HepG2 (cell line): ENCODE data around the gene TSPAN9. TPM values are rescaled to one million over a fixed set of nuclear protein-coding genes. Genes with fewer than 3 reads are reported as not detected.

ENCODE experiments used
- ATAC-seq: fragments of 200-7000 bp; cut with Tn5 transposase; 3 replicates; pipeline ENCODE4 v1.9.1; 2020; ENCODE audit warnings: mild to moderate bottlenecking, moderate library complexity
- BruUV-seq: library from RNA; stranded (reverse); fragments of 400-500 nt; replicated peaks from 2 replicates; lab custom pipeline; 2021; lab: Mats Ljungman, UMichigan
- CTCF ChIA-PET: fragments of 300-600 bp; formaldehyde crosslinking; extraction: SDS; loops from one replicate; lab custom pipeline; 2021; ENCODE audit warnings: low total read pairs, inconsistent platforms, low intra/inter-chr PET ratio; lab: Yijun Ruan, JAX
- POLR2A ChIA-PET: fragments of 350-600 bp; sonication (Branson Sonifier 250); formaldehyde crosslinking; loops from one replicate; lab custom pipeline; 2020; ENCODE audit warnings: antibody characterized with exemption, inconsistent platforms; lab: Yijun Ruan, JAX
- DNase-seq: peaks from one replicate; pipeline ENCODE4 v3.0.0-alpha.2; 2015; ENCODE audit warnings: low spot score
- FAIRE-seq: peaks from 3 replicates; lab custom pipeline; 2011; peaks lifted over from hg19 to GRCh38; lab: Jason Lieb, UNC
- H2AFZ ChIP-seq: one replicate; pipeline ENCODE4 v1.6.1; 2011; ENCODE audit warnings: low read length, inconsistent platforms
- H3K27ac ChIP-seq: fragments of 300-600 bp; 3 replicates; pipeline ENCODE4 v1.8.0; 2011; ENCODE audit warnings: mixed run types, mild to moderate bottlenecking, mixed read lengths, low read length, inconsistent platforms; ENCODE audit not compliant: insufficient read depth; ENCODE audit errors: extremely low read length
- H3K27me3 ChIP-seq, 2 experiments: fragments of 200-600 bp in 1 of 2; 2 replicates in 1 of 2; 3 replicates in 1 of 2; pipeline versions ENCODE4 v1.6.0 to v1.8.0; 2011; ENCODE audit warnings: low read length in 2 of 2, mild to moderate bottlenecking in 2 of 2, moderate library complexity in 2 of 2, inconsistent platforms in 1 of 2; ENCODE audit not compliant: insufficient read depth in 2 of 2, control insufficient read depth in 1 of 2
- H3K36me3 ChIP-seq, 2 experiments: fragments of 200-600 bp in 1 of 2; replicated peaks in 1 of 2; 2 replicates in 1 of 2; 3 replicates in 1 of 2; pipeline versions ENCODE4 v1.5.1 to v1.8.0; 2011; ENCODE audit warnings: low read length in 2 of 2, inconsistent platforms in 1 of 2; ENCODE audit not compliant: insufficient read depth in 2 of 2, control insufficient read depth in 1 of 2
- H3K4me1 ChIP-seq: 2 replicates; pipeline ENCODE4 v1.5.1; 2012; ENCODE audit warnings: low read length, inconsistent platforms; ENCODE audit not compliant: insufficient read depth
- H3K4me2 ChIP-seq: 2 replicates; pipeline ENCODE4 v1.6.0; 2011; ENCODE audit warnings: low read depth, low read length, inconsistent platforms
- H3K4me3 ChIP-seq, 3 experiments: fragments of 200-600 bp in 1 of 3; sonication (generic), shearing (Covaris generic) in 1 of 3; replicated peaks in 1 of 3; 2 replicates each; pipeline ENCODE4 v1.5.1; 2011 to 2016; ENCODE audit warnings: low read length in 3 of 3, inconsistent platforms in 2 of 3, low read depth in 2 of 3, mild to moderate bottlenecking in 2 of 3, control low read depth in 1 of 3, mixed read lengths in 1 of 3; ENCODE audit not compliant: insufficient read depth in 1 of 3
- H3K79me2 ChIP-seq: one replicate; pipeline ENCODE4 v1.6.1; 2011; ENCODE audit warnings: low read length, inconsistent platforms; ENCODE audit not compliant: insufficient read depth
- H3K9ac ChIP-seq: 2 replicates; pipeline ENCODE4 v1.6.0; 2011; ENCODE audit warnings: mild to moderate bottlenecking, low read depth, low read length, inconsistent platforms; ENCODE audit not compliant: insufficient read depth
- H3K9me3 ChIP-seq: 2 replicates; pipeline ENCODE4 v1.5.1; 2012; ENCODE audit warnings: mild to moderate bottlenecking, low read length
- H4K20me1 ChIP-seq: 2 replicates; pipeline ENCODE4 v1.6.0; 2011; ENCODE audit warnings: inconsistent platforms, mild to moderate bottlenecking, low read length, moderate library complexity; ENCODE audit not compliant: insufficient read depth
- GABPA ChIP-seq, 2 experiments: IDR thresholded peaks; 2 replicates each; pipeline ENCODE4 v1.6.1; 2011 to 2016; ENCODE audit warnings: low read depth in 2 of 2, low read length in 1 of 2, missing biosample characterization in 1 of 2, missing genetic modification characterization in 1 of 2
- NRL ChIP-seq: sonication (generic); formaldehyde crosslinking; IDR thresholded peaks from 2 replicates; pipeline ENCODE4 v1.5.0; 2020; ENCODE audit warnings: missing genetic modification reagents, mild to moderate bottlenecking, moderate library complexity, borderline replicate concordance
- THAP11 ChIP-seq: IDR thresholded peaks from 2 replicates; pipeline ENCODE4 v1.6.1; 2016; ENCODE audit warnings: missing biosample characterization, missing genetic modification reagents
- TRIM22 ChIP-seq: fragments of 450-650 bp; IDR thresholded peaks from 2 replicates; pipeline ENCODE4 v1.6.1; 2017
- ZSCAN20 ChIP-seq: sonication (generic); formaldehyde crosslinking; IDR thresholded peaks from 2 replicates; pipeline ENCODE4 v1.4.0; 2020; ENCODE audit warnings: missing genetic modification reagents, mild to moderate bottlenecking, borderline replicate concordance
- WGBS: methylation state at CpG from one replicate; pipeline ENCODE4 v1.1.6; 2017; ENCODE audit warnings: low lambda C conversion rate; 5-methylcytosine and 5-hydroxymethylcytosine counted together
- in situ Hi-C: cut with HindIII; loops from 2 replicates; pipeline ENCODE4 v1.10.0; 2017; ENCODE audit warnings: low pct_unique_long_range_greater_than_20kb; ENCODE audit not compliant: extremely low pct_ligation_motif_present
- intact Hi-C: fragments of 100-400 bp; cut with micrococcal nuclease; formaldehyde crosslinking; loops from one replicate; pipeline ENCODE4 v1.10.0; 2022; ENCODE audit not compliant: unreplicated experiment
- polyA plus RNA-seq, 8 experiments: library from polyadenylated mRNA; depleted of rRNA in 3 of 8; stranded (reverse) in 7 of 8; unstranded in 1 of 8; fragments of >200 nt; fragmentation: Illumina TruSeq in 4 of 8; extraction: Trizol in 4 of 8; gene quantifications; 2 replicates each; pipeline versions ENCODE4 v1.2.1 to v1.2.3, GENCODE V29; 2011 to 2016; ENCODE audit warnings: low read depth in 4 of 8, missing spikeins in 1 of 8, mixed read lengths in 1 of 8; ENCODE audit not compliant: insufficient read depth in 1 of 8
- total RNA-seq, 5 experiments: library from RNA; depleted of rRNA; stranded (reverse); fragments of >200 nt; fragmentation: Illumina TruSeq; extraction: Trizol; gene quantifications; 2 replicates each; pipeline ENCODE4 v1.2.3, GENCODE V29; 2016; ENCODE audit warnings: low read depth in 1 of 5
- TF ChIP-seq, protein P1 (sequence below): sonication (generic); formaldehyde crosslinking; IDR thresholded peaks from 2 replicates; pipeline ENCODE4 v1.5.1; 2020; ENCODE audit warnings: missing genetic modification reagents, mild to moderate bottlenecking, borderline replicate concordance

The TSPAN9 gene
- total and polyA plus RNA-seq, 2 of the 13 experiments (the other 11 are each of a cell fraction or from before 2014, with no cell fraction given): 18.1 to 42.3 TPM

GRCh38 chr12:3187846-3188770 is 110.9 kb downstream of the TSPAN9 start:
- no peak overlapping the region for H3K4me2 ChIP-seq
- in situ Hi-C loops: no loop called here
- no peak for ATAC-seq
- peaks cover 20% of the 10 kb centered on the region; the same call in 1 of the 2 replicates for H4K20me1 ChIP-seq
- H3K79me2 ChIP-seq: no peaks in the 10 kb centered on the region
- H3K36me3 ChIP-seq: no peaks in the 10 kb centered on the region; a peak in 1 of 5 replicates
- no peak overlapping the region for H2AFZ ChIP-seq
- 100% methylated on average over 5 of the region's 17 CpGs for WGBS
- no peaks in the 10 kb centered on the region for H3K4me1 ChIP-seq
- no peaks in the 10 kb centered on the region for H3K27me3 ChIP-seq
- no peak for DNase-seq
- H3K4me3 ChIP-seq: no peak overlapping the region
- CTCF ChIA-PET: no interaction called here
- no peak for FAIRE-seq
- TF ChIP-seq GABPA (IDR thresholded peaks at IDR 0.05; ENCODE audit: low read depth, low read length) (no peak), GABPA (CRISPR knock-in tag; IDR thresholded peaks at IDR 0.05; ENCODE audit: low read depth) (no peak), ZSCAN20 (CRISPR knock-in tag) (no peak), NRL (CRISPR knock-in tag) (no peak), THAP11 (no peak), TRIM22 (no peak)
- TF ChIP-seq, protein P1, sequence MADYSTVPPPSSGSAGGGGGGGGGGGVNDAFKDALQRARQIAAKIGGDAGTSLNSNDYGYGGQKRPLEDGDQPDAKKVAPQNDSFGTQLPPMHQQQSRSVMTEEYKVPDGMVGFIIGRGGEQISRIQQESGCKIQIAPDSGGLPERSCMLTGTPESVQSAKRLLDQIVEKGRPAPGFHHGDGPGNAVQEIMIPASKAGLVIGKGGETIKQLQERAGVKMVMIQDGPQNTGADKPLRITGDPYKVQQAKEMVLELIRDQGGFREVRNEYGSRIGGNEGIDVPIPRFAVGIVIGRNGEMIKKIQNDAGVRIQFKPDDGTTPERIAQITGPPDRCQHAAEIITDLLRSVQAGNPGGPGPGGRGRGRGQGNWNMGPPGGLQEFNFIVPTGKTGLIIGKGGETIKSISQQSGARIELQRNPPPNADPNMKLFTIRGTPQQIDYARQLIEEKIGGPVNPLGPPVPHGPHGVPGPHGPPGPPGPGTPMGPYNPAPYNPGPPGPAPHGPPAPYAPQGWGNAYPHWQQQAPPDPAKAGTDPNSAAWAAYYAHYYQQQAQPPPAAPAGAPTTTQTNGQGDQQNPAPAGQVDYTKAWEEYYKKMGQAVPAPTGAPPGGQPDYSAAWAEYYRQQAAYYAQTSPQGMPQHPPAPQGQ (CRISPR knock-in tag): no peak
- H3K9ac ChIP-seq: no peak overlapping the region
- no peaks in the 10 kb centered on the region for H3K9me3 ChIP-seq
- BruUV-seq: no TSS peak
- intact Hi-C loops: no loop called here
- no peak overlapping the region for H3K27ac ChIP-seq
- POLR2A ChIA-PET: no interaction called here
